Medulla oblongata (tissue), 1 donor: ENCODE data around the gene ZNF70.

Experiments
- DNase-seq: peaks from one replicate; pipeline ENCODE4 v3.0.0-alpha.2; 2015; ENCODE audit errors: extremely low spot score

The ZNF70 gene

DNA sequence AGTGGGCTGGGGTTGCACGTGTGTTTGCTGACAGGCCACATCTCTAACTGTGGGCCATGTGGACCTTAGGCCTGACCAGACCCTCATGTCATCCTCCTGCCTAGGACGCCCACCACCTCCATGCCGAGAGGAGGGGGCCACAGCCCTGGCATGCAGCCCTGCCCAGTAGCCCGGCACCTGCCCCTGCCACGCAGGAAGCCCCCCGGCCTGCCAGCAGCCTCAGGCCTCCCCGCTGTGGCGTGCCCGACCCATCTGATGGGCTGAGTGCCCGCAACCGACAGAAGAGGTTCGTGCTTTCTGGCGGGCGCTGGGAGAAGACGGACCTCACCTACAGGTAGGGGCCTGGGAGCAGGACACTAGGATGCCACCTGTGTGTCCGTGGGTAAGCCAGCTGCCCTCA lies 28.2 kb upstream of the ZNF70 start:
- no peak for DNase-seq

DNA sequence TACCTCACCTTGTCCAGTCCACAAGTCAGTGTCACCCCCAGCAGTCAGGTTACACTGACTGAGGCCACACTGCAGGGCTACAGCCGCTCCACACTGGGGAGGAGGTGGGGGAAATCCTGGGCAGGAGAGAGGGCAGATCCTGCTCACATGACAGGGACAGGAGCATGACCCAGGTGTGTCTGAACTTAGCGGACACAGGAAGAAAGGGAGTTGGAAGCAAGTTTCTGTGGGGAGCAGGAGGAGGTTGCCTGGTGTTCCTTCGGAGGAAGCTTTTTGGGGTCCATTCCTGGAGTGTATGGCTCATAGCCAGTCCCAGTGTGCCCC lies 27.6 kb upstream of the ZNF70 start:
- no peak for DNase-seq

DNA sequence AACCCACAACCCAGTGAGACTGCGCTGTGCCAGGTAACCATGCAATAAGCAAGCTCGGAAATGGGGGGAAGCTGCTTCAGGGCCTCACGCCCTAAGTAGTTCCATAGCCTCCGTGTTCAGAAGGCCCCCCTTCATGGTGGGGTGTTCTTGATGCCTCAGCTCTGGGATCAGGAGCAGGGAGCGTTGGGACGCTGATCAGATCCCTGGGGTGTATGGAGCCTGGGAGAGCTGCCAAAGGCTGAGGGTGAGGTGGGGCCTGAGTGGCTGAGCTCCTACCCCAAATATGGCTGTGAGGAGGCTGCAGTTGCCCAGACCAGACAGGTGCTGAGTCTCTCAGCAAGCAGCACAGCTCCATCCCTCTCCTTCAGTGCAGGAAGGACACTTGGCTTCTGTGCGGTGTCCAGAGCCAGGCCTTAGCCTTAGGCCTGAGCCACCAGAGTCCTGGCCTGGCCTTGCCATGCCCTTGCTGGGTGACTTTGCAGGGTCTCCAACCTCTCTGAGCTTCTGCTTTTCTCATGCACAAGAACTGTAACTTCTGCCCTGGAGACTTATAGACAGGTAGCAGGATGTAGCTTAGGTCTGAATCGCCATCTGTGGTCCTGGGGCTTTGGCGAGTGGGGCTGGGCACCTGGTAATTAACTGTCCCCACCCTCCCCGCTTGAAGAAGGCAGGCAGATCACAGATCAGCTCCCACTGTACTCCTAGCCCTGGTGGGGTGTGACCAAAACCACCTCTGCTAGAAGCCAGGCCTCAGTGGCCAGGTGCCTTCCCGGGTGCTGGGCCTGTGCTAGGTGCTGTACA lies 27.1 kb upstream of the ZNF70 start:
- DNase-seq: no peak

DNA sequence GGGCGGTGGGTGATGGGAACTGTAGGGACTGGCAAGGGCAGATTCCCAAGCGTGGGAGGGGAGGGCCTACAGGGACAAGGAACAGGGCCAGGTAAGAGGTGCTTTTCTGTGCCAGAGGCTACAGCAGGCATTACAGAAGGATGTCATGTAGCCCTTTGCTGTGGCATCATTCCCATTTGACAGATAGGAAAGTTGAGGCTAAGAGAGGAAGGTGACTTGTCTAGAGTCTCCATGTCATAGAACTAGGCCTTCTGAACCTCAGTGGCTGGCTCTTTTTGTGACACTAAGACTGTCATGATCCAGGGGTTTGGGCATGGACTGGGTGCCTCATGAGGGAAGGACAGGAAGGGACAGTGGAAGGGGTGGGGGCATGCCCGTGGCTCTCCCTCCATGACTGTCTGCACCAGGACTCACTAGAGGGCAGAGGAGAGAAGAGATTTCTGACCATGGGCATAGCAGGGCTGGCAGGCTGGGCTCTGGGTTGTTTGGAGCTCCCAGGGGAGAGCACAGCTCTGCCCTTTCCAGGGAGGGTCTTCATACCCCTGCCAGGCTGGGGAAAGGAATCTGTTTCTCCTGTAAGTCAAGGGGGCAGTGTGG lies 25.0 kb upstream of the ZNF70 start:
- no peak for DNase-seq

DNA sequence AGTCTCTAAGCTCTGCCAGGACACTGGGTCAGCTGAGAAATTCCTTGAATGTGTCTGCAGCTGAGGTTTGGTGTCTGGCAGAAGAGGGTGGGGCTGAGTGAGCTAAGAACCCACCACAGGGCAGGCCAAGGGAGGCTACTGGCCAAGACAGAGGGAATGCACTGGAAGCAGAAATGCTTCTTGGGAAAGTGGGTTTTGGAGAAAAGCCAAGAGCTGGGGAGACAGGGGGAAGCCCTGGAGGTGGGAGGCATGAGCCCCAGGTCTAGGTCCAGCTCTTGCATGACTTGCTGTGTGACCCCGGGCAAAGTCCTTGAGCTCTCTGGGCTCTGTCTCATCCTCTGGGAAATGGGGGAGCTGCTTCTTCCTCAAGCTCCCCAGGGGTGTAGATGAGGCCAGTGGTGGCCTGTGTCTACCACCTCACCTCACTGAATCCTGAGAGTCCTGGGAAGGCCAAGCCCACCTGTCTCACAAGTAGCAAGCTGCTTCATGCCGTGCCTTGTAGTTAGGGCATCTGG lies 24.1 kb upstream of the ZNF70 start:
- DNase-seq: no peak

DNA sequence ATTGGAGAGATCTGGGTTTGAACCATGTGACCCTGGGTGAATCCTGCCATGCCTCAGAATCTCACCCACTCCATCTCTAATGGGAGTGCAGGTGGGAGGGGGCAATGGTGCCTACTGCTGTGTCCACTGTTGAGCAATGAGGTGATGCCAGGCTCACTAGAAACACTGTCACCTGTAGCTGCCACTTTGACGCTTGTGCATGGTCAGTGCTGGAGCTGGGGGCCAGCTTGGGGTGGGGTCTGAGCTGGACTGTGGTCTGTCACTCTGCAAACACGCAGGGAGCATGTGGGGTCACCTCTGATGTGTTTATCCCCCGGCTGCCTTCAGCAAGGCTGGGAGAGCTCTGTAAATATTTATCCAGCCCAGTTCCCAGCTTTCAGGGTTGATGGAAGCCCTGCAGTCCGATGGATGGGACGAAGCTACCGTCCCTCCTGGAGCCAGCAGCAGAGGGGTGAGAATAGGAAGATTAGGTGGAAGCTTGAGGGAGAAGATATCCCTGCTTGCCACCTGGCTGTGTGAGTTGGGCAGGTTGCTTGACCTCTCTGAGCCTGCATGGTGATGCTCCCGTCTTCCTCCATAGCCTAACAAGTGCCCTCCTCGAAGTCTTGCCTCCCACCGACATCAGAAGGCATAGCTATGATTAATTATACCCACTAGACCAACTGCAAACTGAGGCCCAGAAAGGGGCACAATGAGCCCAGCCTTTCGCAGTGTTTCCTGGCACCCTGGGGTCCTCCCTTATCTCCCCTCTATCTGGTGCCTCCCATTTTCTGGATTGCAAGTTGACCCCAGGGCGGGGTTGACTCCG lies 23.4 kb upstream of the ZNF70 start:
- DNase-seq: no peak

DNA sequence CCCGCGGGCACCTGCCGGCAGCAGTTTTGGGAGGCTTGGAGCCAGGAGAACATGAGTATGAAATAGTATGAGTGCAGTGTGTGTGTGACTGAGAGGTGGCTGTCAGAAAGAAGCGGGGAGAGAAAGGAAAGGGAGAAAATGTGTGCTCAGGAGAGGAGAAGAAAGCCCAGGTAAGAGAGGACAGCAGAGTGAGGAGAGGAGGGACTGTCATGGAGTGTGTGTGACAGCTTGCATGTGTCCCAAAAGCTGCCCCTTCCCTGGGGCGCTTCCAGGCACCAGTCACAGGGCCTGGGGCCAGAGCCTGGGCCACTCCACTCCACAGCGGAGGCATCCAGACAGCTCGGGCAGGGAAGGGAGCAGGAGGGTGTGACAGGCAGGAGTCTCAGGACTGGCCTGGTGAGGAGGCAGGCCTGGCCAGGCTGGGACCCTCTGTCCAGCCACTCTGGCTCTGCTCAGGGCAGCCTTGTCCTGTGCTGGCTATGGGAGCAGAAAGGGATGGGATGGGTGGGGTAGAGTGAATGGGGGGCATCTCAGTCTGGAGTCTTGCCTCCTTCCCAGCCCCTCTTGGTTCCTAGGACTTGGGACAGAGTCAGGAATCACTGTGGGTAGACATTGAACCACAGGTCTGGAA lies 22.7 kb upstream of the ZNF70 start:
- no peak for DNase-seq

DNA sequence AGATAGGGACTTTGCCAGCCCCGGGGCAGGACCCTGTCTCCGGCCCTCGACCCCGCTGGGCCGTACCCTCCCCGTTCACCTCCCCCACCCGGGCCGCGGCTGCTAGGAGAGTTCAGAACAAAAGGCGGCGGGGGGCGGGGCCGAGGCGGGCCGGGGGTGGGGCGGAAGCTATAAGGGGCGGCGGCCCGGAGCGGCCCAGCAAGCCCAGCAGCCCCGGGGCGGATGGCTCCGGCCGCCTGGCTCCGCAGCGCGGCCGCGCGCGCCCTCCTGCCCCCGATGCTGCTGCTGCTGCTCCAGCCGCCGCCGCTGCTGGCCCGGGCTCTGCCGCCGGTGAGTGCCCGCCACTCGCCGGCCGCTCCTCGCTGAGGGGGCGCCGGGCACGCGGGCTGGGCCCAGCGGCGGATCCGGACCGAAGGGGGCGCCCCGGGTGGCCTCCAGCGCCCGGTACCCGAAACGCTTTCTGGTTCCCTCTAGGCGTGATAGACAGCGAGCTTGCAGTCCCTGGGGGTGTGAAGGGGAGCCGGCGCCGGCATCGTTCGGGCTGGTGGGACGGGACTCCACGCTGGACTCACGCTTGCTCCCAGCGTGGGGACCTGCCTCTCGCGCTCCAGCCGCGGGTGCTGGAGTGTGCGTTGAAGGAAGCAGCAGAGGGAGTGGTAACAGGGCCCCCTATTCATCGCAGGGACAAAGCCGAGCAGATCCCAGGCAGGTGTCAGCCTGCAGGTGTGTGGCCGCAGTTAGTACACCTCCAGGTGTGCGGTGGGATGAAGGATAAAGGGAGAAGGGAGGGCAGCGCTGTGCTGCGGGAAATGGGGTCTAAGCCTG lies 21.9 kb upstream of the ZNF70 start, which contains the start of gene MMP11:
MMP11 (plus strand) TSS at position 201 of the 825 bp plus-strand sequence; CDS start at position 223, 22 bp downstream.
- no peak for DNase-seq

DNA sequence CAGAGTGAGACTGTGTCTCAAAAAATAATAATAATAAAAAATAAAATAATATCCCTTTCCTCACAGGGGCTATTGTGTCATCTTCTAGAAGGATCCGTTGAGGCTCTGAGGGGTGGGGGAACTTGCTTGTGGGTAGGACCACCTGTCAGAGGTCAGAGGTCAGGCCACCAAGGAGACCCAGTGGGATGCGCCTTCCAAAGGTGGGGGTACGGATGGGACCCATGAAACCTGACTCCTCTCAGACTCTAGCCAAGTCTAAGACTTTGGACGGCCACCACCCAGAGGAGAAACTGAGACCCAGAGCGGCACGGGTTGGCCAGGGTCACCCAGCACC lies 21.4 kb upstream of the ZNF70 start:
- DNase-seq: no peak

DNA sequence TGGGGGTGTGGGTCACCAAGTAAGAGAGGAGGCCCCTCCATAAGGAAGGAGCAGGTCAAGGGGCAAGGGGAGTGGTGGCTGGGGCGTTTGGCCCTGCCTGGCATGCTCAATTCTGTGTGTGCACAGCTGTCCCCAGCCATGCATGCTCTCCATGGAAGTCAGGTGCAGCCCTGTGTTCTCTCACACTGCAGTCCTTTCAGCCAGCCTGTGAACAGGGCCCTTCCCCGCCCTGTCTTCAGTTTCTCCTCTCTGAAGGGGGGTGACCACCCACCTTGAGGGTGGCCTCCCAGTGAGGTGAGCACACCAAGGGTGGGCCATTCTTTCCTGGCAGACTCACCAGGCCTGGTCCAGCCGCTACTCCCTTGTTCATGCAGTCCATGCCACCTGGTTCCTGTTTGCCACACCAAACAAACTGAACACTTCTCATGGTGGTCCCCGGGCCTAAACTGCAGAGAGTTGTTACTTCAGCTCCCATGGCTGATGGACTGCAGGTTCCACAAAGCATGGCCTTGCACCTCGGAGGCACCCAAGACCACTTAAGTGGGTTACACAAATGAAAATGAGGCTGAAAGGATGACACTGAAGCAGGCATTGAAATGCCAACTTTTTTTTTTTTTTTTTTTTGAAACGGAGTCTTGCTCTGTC lies 18.5 kb upstream of the ZNF70 start:
- no peak for DNase-seq

DNA sequence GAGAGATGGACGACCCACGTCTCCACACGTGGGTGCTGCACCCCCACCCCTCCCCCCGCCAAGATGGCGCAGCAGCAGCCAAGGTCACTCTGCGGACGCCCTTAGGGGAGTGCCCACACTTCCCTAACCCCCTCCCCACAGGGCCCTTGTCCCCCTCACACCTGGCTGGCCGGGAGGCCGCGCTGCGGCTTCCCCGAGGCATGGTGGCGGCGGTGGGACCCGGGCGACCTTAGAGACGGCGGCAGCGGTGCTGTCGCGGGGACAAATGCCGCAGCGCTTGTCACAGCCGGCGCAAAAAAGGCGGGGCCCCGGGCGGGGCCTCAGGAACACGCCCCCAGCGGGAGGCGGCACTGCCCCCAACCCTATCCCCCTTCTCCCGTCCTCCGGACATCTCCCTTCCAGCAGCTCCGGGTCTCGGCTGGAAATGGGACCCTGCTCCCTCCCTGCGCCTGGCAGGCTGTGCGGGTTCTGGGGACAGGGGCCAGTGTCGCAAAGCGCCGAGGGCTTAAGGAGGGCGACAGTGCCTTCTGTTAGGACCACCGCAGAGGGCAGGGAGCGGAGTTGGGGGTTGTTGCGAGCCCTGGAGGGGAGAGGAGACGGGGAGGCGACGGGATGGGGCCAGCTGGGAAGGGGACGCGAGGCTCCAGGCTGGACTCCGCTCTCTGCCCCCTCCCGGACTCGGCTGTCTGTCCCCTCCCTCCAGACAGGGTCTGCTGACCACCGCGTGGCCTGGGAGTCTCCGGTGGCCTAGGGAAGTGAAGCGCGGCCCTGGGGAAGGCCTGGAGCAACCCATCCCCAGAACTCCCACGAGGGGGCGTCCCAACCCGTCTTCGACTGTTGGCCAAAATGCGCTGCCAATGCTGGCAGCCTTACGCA lies 17.0 kb upstream of the ZNF70 start, which contains the start of gene CHCHD10:
CHCHD10 (minus strand) TSS at position 300 of the 876 bp plus-strand sequence; CDS start at position 202, 98 bp downstream.
- DNase-seq: peak; percentile 95

DNA sequence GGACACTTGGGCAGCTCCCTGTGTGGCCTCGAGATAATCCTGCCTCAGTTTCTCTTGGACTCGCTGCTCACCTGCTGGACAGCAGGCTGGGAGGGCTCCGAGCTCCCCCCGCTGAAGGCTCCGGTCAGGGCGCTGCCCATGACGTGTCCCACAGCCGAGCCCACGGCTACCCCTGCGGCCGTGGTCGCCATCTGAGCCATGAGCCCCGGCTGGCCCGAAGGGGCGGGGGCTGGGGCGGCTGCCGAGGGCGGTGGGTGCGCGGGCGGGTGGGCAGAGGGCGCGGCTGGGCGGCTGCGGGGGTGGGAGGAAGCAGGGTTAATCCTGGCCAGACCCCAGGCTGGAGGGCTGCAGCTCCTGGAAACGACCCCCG lies 16.4 kb upstream of the ZNF70 start:
- no peak for DNase-seq

DNA sequence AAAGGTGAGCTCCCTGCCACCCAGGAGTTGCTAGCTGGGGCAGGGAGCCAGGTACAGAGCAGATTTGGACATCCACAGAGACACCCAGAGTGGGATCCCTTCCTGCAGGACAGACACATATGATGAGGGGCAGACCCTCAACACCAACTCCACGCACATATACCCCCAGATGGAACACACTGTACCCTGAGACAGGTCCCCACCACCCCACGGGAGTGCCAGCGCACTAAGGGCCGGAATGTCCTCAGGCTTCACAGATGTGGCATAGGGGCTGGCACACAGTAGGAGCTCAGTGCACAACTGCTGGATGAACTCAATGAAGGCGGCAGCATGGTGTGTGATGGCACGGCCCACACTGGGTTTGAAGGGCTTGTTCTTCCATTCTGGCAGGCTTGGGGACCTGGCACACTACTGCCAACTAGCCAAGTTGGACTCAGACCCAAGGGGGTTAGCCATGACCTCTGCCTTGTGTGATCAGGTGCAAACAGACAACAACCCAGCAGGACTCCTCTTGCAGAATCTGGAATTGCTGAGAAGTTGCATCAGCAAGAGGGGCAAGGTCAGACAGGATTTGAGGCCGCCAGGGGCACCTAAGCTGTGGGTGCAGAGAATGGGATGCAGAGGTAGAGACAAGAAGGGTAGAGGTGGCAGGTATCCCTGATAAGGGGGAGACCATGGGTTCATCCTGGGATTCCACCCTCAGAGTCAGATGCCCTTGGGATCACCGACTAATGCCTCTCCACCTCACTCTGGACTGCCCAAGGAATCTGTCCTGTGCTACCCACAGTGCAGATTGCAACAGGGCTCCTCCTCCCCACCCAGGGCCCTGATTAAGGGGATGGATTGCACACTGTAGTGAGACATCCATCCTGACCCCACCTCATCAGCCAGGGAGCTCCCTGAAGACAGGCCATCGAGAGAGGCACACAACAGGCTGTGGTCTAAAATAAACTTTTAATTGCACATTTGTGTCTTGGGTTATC lies 14.3 kb upstream of the ZNF70 start:
- no peak for DNase-seq

DNA sequence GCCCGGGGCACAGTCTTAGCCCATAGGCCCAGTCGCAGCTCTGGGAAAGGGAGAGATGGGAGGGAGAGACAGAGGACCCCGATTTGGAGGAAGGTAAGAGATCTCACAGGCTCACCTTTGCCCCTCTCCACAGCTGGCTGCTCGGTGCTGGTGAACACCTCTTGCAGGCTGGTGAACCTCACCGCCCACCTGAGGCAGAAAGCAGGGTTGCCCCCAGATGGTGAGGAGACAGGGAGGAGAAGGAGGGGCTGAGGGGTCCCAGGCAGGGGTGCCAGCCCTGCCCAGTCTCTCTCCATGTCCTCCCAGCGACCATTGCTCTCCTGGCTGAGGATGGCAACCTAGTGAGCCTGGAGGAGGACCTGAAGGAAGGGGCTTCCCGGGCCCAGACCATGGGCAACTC lies 13.0 kb upstream of the ZNF70 start:
- no peak for DNase-seq

DNA sequence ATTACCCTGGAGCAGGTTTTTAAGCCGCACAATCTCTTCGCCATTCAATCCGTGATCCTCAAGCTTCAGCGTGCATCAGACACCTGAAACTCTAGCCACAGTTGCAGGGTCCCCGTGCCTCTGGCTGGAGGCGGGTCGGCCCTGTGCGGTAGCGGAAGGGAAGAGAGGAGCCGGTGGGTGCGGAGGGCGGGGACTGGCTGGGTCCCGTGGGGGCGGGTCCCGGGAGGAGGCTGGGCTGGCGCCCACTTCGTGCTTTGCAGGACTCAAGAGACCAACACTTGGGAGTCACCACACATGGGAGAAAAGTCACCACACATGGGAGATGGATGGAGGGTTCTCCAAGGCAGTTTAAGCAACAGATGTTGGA lies 12.7 kb upstream of the ZNF70 start:
- no peak for DNase-seq

DNA sequence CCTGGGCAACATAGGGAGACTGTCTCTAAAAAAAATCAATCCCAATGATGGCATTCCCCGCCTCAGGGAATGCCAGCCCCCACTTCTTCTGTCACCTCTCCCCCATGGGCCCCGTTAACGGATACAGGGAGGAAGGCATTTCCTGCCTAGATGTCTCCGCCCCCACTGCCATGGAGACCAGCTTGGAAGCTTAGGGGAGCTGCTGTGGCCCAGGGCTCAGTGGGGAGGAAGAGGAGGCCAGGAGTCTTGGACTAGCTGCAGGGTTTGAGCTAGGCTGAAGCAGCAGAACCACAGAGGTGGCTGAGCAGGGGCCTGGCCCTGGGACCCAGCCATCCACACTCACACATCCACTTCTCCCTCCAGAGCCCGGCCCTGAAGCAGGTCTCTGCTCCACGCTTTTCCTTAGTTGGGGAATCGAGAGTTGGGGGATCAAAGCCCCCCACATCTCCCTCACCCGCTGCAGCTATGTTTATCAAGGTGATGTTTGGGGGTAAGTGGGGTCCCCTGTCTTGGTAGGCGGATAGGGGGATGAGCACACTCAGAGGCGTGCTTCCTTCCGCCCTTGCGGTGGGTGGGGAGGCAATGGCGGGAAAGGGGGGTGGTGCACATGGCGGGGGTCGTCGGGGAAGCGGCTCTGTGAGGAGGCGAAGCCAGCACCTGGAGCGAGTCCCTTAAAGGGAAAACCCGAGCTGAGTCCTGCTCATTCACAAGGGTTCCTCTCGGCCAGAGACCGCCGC lies 12.1 kb upstream of the ZNF70 start, which contains the start of gene C22orf15:
C22orf15 (plus strand) TSS at position 149 of the 737 bp plus-strand sequence; CDS start at position 466, 317 bp downstream.
- DNase-seq: no peak

DNA sequence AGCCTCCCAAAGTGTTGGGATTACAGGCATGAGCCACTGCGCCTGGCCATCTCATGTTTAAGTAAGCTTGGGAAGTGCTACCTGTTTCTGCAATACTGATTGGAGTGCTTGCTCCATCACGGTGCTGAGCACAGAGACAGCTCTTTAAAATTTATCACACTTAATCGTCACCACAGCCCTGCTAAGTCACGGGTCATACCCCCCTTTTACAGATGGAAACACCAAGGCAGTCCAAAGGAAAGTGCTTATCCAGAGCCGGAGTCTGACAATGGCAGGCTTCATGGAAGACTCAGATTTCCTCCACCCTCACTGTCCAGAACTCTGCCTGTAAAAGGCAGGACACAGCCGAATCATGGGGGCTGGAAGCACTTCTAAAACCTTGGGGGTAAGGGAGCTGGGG lies 9.1 kb upstream of the ZNF70 start:
- DNase-seq: no peak

DNA sequence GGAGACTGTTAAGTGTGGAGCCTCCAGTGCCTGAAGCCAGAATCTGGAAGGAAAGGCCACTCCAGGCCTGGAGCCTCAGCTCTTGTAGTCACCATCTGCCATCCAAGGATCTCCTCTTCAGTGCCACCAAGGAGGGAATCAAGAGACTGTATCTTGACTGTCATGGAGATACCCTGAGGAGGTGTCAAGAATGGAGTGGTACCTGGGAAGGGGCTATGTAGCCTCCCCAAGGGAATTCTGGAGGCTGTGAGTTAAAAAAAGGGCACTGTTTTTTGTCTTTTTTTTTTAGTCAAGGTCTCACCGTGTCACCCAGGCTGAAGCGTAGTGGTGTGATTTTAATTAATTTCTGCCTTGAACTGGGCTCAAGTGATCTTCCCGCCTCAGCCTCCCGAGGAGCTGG lies 8.7 kb upstream of the ZNF70 start:
- no peak for DNase-seq
